Thymus (tissue), 11 donors: ENCODE data around the gene NUP210. TPM values are rescaled to one million over a fixed set of nuclear protein-coding genes. Genes with fewer than 3 reads are reported as not detected.

Source experiments
- DNase-seq, 9 donors: peaks; one replicate each; pipeline ENCODE4 v3.0.0-alpha.2; 2013; ENCODE audit warnings: low spot score in 9 of 9, low read depth in 6 of 9, missing footprints in 1 of 9
- H3K27ac ChIP-seq, 2 donors: one replicate each; pipeline ENCODE4 v1.5.1; 2013; ENCODE audit warnings: control low read depth in 1 of 2, low read depth in 1 of 2, low read length in 1 of 2, mild to moderate bottlenecking in 1 of 2, moderate library complexity in 1 of 2
- H3K27me3 ChIP-seq, 2 donors: one replicate each; pipeline ENCODE4 v1.5.1; 2013; ENCODE audit warnings: low read length in 1 of 2; ENCODE audit not compliant: control insufficient read depth in 2 of 2, insufficient read depth in 1 of 2
- H3K36me3 ChIP-seq, 2 donors: one replicate each; pipeline ENCODE4 v1.5.1; 2013; ENCODE audit warnings: low read length in 1 of 2, mild to moderate bottlenecking in 1 of 2, moderate library complexity in 1 of 2; ENCODE audit not compliant: control insufficient read depth in 2 of 2, insufficient read depth in 2 of 2
- H3K4me1 ChIP-seq, 2 donors: one replicate each; pipeline ENCODE4 v1.5.1; 2013; ENCODE audit warnings: low read length in 2 of 2; ENCODE audit not compliant: control insufficient read depth in 2 of 2, insufficient read depth in 2 of 2
- H3K4me3 ChIP-seq, 2 donors: one replicate each; pipeline ENCODE4 v1.5.1; 2013; ENCODE audit warnings: low read length in 2 of 2, control low read depth in 1 of 2, mild to moderate bottlenecking in 1 of 2
- H3K9me3 ChIP-seq, 2 donors: one replicate each; pipeline ENCODE4 v1.5.1; 2013; ENCODE audit warnings: low read length in 1 of 2, mild to moderate bottlenecking in 1 of 2; ENCODE audit not compliant: control insufficient read depth in 2 of 2, insufficient read depth in 1 of 2
- WGBS: extraction: QIAGEN DNeasy Blood & Tissue Kit; methylation state at CpG from one replicate; pipeline ENCODE4 v1.1.7; 2013; 5-methylcytosine and 5-hydroxymethylcytosine counted together
- polyA plus RNA-seq: library from polyadenylated mRNA; stranded (reverse); fragments of 200-250 nt; gene quantifications from one replicate; pipeline ENCODE4 v1.2.3, GENCODE V29; 2013
- total RNA-seq: library from RNA; stranded (reverse); fragments of 120-200 nt; gene quantifications from one replicate; pipeline ENCODE4 v1.2.4, GENCODE V29; 2013
- donor health status: healthy.

The NUP210 gene
- total and polyA plus RNA-seq, 2 donors, result 22.9 to 23.8 TPM

GRCh38 chr3:13344663-13345062, 75.5 kb downstream of the NUP210 start:
- H3K4me1 ChIP-seq, result peaks cover 58 to 69% of the 10 kb centered on the region in 2 donors
- H3K4me3 ChIP-seq, result no peak overlapping the region
- no peaks in the 10 kb centered on the region for H3K27me3 ChIP-seq
- peaks cover 30 to 77% of the 10 kb centered on the region in 2 donors for H3K36me3 ChIP-seq
- no peak for DNase-seq
- WGBS, result 95% methylated on average over 9 of the region's 9 CpGs
- peak overlapping the region in 1 of 2 donors; percentile 57 for H3K27ac ChIP-seq
- H3K9me3 ChIP-seq, result peaks cover 1 to 14% of the 10 kb centered on the region in 2 donors

- WGBS, result 8% methylated on average over 6 of the region's 6 CpGs
- Histone ChIP-seq H3K27ac (peak overlapping the region in 1 of 2 donors; percentile 57), H3K27me3 (no peaks in the 10 kb centered on the region), H3K4me1 (peaks cover 51 to 59% of the 10 kb centered on the region in 2 donors), H3K36me3 (peaks cover 36 to 86% of the 10 kb centered on the region in 2 donors), H3K4me3 (no peak overlapping the region), H3K9me3 (peaks cover 1 to 14% of the 10 kb centered on the region in 2 donors)
- DNase-seq, result peak in 4 of 9 donors; percentile 37 to 77 (median 54)
Measured at GRCh38 chr3:13343601-13344000, 76.5 kb downstream of the NUP210 start.

DNA sequence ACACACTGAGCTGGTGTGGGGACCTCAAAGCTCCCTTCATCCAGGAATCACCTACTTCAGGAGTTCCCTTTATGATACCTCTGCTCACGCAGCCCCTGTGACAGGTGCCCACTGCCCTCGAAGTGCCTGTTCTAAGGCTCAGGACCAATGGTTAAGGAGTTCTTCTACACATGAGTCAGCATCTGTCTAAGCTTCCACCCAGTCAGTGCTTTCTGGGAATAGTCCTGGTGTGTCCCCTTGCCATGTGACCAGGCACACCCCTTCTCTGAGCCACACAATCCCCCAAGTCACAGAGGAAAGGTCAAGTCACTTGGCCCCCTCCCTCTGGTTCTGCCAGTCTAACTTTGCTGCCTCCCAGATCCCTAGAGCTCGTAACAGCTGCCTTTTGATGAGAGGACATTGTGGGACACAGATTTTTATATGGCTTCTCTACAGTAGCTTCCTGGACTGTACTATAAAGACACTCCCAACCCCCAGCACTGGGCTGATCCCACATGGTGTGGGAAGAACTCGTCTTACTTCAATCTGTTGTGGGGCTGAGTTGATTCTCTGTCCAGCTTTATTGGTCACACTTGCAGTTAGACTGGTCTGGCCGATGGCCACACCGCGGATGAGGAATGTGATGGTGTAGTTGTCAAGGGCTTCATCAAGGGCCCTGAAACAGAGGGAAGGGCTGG, 78.8 kb downstream of the NUP210 start:
- no peaks in the 10 kb centered on the region for H3K27me3 ChIP-seq
- H3K36me3 ChIP-seq, result peaks cover 58 to 88% of the 10 kb centered on the region in 2 donors
- H3K27ac ChIP-seq, result no peak overlapping the region
- DNase-seq, result no peak
- WGBS, result 96% methylated on average over 7 of the region's 7 CpGs
- H3K4me3 ChIP-seq, result no peak overlapping the region
- peaks cover 29 to 36% of the 10 kb centered on the region in 2 donors for H3K4me1 ChIP-seq
- H3K9me3 ChIP-seq, result peaks cover 1 to 14% of the 10 kb centered on the region in 2 donors

- no peak overlapping the region for H3K4me3 ChIP-seq
- peaks cover 73 to 92% of the 10 kb centered on the region in 2 donors for H3K36me3 ChIP-seq
- H3K4me1 ChIP-seq, result peaks cover 17 to 27% of the 10 kb centered on the region in 2 donors
- WGBS, result 99% methylated on average over 20 of the region's 20 CpGs
- DNase-seq, result no peak
- H3K27me3 ChIP-seq, result no peaks in the 10 kb centered on the region
- H3K9me3 ChIP-seq, result peaks cover 1 to 14% of the 10 kb centered on the region in 2 donors
- no peak overlapping the region for H3K27ac ChIP-seq
Measured at GRCh38 chr3:13339833-13340232, 80.3 kb downstream of the NUP210 start.

DNA sequence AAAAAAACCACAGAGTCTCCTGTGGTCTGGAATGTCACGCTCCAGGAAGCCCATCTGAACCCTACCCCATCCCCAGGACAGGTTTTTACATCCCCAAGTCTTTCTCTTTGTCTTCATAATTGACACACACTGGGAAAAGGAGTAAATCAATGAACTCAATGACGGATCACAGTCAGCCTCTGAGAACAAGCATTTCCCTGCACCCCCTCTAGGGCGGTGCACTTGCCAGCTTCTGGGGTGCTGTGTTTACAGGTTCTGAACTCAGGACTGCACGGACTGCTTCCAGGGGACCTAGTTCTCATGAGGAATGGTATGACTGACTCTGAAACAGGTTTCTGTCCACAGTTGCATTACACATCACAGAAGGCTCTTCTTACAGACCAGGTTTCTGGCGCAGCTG, 81.1 kb downstream of the NUP210 start:
- DNase-seq, result no peak
- WGBS, result 97% methylated on average over 5 of the region's 5 CpGs
- Histone ChIP-seq H3K4me1 (peaks cover 10 to 27% of the 10 kb centered on the region in 2 donors), H3K27me3 (no peaks in the 10 kb centered on the region), H3K36me3 (peaks cover 77 to 95% of the 10 kb centered on the region in 2 donors), H3K9me3 (peaks cover 1 to 14% of the 10 kb centered on the region in 2 donors), H3K4me3 (no peak overlapping the region), H3K27ac (no peak overlapping the region)

GRCh38 chr3:13338231-13338630, 81.9 kb downstream of the NUP210 start:
- Histone ChIP-seq H3K9me3 (peaks cover 1 to 9% of the 10 kb centered on the region in 2 donors), H3K4me3 (no peak overlapping the region), H3K36me3 (peaks cover 77 to 99% of the 10 kb centered on the region in 2 donors), H3K27me3 (no peaks in the 10 kb centered on the region), H3K27ac (no peak overlapping the region), H3K4me1 (peaks cover 5 to 27% of the 10 kb centered on the region in 2 donors)
- DNase-seq, result no peak
- 97% methylated on average over 3 of the region's 3 CpGs for WGBS

- Histone ChIP-seq H3K4me3 (no peak overlapping the region), H3K9me3 (no peaks in the 10 kb centered on the region), H3K36me3 (peaks cover 84 to 95% of the 10 kb centered on the region in 2 donors), H3K4me1 (peaks cover 21 to 39% of the 10 kb centered on the region in 2 donors), H3K27ac (no peak overlapping the region), H3K27me3 (no peaks in the 10 kb centered on the region)
- DNase-seq, result no peak
- 95% methylated on average over 12 of the region's 12 CpGs for WGBS
Measured at GRCh38 chr3:13336592-13336991, 83.5 kb downstream of the NUP210 start.

DNA sequence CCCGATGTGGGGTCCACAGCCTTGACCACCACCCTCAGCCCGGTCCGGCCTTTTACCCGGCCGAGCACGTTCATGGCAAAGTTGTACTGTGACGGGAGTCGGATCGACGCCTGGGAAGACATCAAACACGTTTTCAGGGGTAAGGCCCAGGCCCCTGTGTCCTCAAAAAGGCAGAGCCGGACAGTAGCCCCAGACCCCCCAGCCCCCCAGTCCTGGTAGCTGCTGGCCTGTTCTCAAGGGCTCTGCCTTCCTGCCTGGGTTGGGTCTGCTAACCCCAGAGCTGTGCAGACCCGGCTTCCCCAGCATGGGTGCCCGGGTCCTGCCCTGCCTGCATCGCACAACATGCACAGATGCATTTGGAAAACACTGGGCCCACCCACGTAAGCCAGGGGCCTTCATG, 84.6 kb downstream of the NUP210 start:
- no peak for DNase-seq
- no peaks in the 10 kb centered on the region for H3K9me3 ChIP-seq
- H3K27ac ChIP-seq, result no peak overlapping the region
- 98% methylated on average over 16 of the region's 16 CpGs for WGBS
- peaks cover 28 to 50% of the 10 kb centered on the region in 2 donors for H3K4me1 ChIP-seq
- H3K36me3 ChIP-seq, result peaks cover 81 to 95% of the 10 kb centered on the region in 2 donors
- no peaks in the 10 kb centered on the region for H3K27me3 ChIP-seq
- H3K4me3 ChIP-seq, result no peak overlapping the region

GRCh38 chr3:13335059-13335458, 85.1 kb downstream of the NUP210 start:
- Histone ChIP-seq H3K27me3 (no peaks in the 10 kb centered on the region), H3K36me3 (peaks cover 81 to 95% of the 10 kb centered on the region in 2 donors), H3K9me3 (no peaks in the 10 kb centered on the region), H3K4me3 (no peak overlapping the region), H3K27ac (no peak overlapping the region), H3K4me1 (peaks cover 28 to 52% of the 10 kb centered on the region in 2 donors)
- whole genome bisulfite sequencing, result 85% methylated on average over 6 of the region's 6 CpGs
- DNase-seq, result no peak
